Esophagus squamous epithelium (tissue), 4 donors: ENCODE data around the gene C6.

Experiments used
- CTCF ChIP-seq, 6 experiments: fragments of 450-650 bp in 4 of 6; fragments of 200-600 bp in 2 of 6; sonication (generic) in 2 of 6; IDR thresholded peaks; one replicate each; pipeline ENCODE4 v1.5.1; 2016 to 2019; ENCODE audit warnings: antibody characterized with exemption in 6 of 6, mild to moderate bottlenecking in 4 of 6, moderate library complexity in 4 of 6
- POLR2A ChIP-seq, 4 donors: fragments of 450-650 bp; IDR thresholded peaks; one replicate each; pipeline ENCODE4 v1.6.1; 2017; ENCODE audit warnings: antibody characterized with exemption in 4 of 4, mild to moderate bottlenecking in 4 of 4, moderate library complexity in 3 of 4

GRCh38 chr5:41191249-41191648 is 22.1 kb downstream of the C6 start:
- TF ChIP-seq POLR2A (IDR thresholded peaks at IDR 0.05) (no peak), CTCF (IDR thresholded peaks at IDR 0.05) (no peak)
